CD1c-positive myeloid dendritic cell (primary cell): Measurements from ENCODE around the gene EZH1.
"Not testable (repeated sequence)": the region's sequence is repeated elsewhere in the genome, so short reads cannot be mapped to it uniquely, and the experiment has no call there.

ENCODE experiments used
- DNase-seq: peaks from one replicate; pipeline ENCODE4 v3.0.0-alpha.2; 2016; ENCODE audit errors: extremely low spot score

The EZH1 gene

DNA sequence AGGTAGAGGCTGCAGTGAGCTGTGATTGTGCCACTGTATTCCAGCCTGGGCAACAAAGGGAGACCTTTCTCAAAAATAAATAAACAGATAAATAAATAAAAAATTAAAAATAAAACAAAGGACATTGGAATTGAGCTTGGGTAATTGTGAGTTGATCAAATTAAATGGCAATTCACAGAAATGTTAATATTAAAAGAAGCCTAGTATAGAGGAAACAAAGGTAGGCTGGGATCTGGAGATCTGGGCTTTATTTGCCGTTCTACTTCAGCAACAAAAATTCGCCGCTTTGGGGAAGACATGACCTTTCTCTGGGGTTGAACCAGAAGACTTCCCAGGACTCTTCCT, 28.1 kb upstream of the EZH1 start:
- DNase-seq: no peak

DNA sequence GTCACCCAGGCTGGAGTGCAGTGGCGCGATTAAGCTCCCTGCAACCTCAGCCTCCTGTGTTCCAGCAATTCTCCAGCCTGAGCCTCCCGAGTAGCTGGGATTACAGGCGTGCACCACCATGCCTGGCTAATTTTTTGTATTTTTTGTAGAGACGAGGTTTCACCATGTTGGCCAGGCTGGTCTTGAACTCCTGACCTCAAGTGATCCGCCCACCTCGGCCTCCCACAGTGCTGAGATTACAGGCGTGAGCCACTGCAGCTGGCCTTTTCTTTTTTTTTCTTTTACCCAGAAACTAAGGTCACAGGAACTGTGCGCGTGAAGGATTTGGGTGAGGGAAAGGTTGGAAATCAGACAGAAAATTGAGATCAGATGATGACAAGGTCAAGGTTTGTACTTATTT, 25.1 kb upstream of the EZH1 start:
- not testable (repeated sequence) for DNase-seq

- DNase-seq: not testable (repeated sequence)
These were observed 23.2 kb upstream of the EZH1 start for GRCh38 chr17:42768006-42768405.

DNA sequence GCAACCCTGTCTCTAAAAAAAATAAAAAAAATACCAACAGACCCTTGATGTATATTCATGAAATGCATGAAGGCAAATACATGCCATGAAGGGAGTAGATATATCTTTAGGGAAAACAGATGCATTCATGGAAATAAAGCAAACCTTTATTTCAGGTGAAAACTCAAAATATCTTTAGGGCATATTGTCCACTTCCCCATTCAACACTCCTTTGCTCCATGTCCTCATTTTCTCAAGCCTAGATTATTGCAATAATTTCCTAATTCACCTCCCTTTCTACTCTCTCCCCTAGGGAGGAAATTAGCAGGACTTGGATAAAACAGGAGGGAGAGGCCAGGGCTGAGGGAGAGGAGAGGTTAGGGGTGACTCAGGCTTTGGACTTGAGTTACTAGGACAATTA, 22.7 kb upstream of the EZH1 start:
- DNase-seq: no peak

DNA sequence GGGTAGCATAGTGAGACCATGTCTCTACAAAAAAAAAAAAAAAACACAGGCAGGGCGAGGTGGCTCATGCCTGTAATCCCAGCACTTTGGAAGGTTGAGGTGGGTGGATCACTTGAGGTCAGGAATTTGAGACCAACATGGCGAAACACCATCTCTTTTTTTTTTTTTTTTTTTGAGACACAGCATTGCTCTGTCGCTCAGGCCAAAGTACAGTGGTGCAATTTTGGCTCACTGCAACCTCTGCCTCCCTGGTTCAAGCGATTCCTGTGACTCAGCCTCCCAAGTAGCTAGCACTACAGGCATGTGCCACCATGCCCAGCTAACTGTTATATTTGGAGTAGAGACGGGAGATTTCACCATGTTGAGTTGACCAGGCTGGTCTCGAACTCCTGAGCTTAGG, 21.3 kb upstream of the EZH1 start:
- no peak for DNase-seq

- no peak for DNase-seq
These were observed 16.8 kb upstream of the EZH1 start for GRCh38 chr17:42761638-42762037.

- no peak for DNase-seq
These were observed 16.1 kb upstream of the EZH1 start, which contains the start of gene RAMP2 for GRCh38 chr17:42760652-42761581. RAMP2 (plus strand) TSS chr17:42761227; CDS start chr17:42761262, 35 bp downstream.

DNA sequence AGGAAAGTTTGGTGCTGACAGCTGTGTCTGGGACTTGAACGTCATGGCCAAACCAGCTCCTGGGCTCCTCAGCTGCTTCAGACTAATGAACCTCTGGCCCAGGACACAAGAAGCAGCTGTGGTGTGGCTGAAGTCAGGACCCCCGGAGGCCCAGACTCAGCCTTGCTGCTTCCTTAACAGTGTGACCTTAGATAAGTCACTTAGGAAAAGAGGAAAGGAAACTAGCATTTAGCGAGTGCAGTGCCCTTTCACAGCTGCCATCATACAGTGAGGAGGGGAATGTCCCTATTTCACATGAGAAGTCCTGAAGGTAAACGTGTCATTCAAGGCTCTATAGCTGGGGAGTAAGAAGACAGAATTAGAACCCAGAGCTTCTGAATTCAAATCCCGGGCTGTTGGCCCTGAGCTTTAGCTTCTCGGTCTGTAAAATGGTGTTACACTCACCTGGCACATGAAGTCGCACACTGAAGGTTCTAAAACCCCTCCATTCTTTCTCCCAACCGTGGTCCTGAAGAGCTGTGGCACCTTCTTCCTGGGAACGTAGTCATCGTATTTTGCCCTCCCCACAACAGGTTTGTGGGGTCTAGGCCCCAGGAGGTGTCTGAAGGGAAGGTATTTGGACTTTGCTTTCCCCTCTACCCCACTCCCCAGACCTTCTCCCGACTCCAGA, 15.3 kb upstream of the EZH1 start:
- DNase-seq: peak; percentile 62

DNA sequence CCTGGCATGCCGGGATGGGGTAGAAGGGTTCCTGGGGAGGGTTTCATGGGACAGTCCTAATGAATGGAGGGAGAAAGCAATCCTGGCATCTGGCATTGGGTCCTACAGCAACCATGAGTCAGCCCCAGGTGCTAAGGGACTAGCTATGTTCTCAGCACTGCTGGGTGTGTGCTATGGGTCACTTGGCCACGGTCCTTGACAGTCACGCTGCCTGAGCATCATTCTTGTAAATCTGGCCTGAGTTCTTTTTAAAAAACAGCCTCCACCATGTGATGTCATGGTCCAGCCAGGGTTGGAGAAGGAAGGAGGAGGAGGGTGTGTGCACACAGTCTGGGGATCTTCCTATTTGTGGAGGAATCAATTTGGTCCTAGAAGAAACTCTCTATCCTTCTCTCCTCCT, 9.9 kb upstream of the EZH1 start:
- DNase-seq: no peak

DNA sequence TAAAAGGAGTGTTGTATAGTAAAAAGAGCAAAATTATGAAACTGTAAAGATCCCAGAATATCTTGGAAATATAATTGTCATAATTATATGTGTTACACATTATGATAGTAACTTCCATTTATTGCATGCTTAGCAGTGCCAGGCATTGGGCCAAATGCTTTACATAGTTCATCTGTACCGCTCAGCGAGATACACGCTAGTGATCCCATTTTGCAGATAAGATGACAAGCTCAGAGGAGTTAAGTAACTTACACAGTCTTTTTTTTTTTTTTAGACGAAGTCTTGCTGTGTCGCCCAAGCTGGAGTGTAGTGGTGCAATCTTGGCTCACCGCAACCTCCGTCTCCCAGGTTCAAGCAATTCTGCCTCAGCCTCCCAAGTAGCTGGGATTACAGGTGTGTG, 6.8 kb upstream of the EZH1 start:
- no peak for DNase-seq

GRCh38 chr17:42750739-42751344, 6.0 kb upstream of the EZH1 start:
- DNase-seq: peak; percentile 39

GRCh38 chr17:42748908-42749798, 4.3 kb upstream of the EZH1 start:
- no peak for DNase-seq

DNA sequence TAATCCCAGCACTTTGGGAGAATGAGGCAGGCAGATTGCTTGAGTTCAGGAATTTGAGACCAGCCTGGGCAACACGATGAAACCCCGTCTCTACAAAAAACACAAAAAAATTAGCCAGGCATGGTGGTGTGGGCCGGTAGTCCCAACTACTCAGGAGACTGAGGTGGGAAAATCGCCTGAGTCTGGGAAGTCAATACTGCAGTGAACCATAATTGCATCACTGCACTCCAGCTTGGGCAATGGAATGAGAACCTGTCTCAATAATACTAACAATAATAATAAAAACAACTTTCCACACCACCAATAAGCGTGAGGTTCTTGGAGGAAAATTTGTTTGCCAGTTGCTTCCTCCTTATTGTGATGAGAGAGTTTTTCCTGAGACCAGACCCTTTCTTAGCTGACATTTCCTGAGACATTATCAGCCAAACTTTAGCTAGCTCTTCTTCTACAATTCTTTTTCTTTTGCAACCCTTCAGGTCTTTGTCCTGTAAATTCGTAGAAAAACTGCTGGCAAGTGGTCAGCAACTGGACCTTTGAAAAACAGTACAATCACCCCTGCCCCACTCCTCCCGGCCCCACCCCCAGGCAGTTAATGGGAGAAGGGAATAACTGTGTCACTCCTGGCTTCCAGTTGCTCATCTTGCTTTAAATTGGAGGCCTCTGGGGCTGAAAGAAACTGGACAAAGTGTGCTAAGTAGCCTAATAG, 3.5 kb upstream of the EZH1 start:
- no peak for DNase-seq

- DNase-seq: peak; percentile 32
These were observed 496 bp downstream of the EZH1 start for GRCh38 chr17:42744283-42744805.

GRCh38 chr17:42743595-42744282, 1.1 kb downstream of the EZH1 start:
- no peak for DNase-seq

GRCh38 chr17:42742916-42743315, 1.9 kb downstream of the EZH1 start:
- not testable (repeated sequence) for DNase-seq

DNA sequence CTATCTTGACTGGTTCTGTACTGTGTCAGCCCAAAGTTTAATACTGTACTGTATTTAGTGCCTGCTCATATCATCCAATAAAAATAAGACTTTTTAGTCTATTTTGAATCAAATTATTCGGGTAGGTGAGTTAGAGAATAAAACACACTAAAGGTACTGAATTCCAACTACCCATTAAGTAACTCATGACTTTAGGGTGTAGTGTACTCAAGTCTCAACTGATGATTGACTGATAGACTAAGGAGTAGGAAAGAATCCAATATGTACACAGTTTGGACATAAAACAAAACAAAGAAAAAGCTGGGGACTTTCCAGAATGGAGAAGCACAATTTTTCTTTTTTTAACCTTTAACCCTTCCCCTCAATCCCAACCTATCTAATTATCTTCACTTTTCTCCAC, 4.1 kb downstream of the EZH1 start:
- DNase-seq: no peak

GRCh38 chr17:42725143-42725542, 19.7 kb downstream of the EZH1 start:
- DNase-seq: no peak

- DNase-seq: no peak
These were observed 21.2 kb downstream of the EZH1 start for GRCh38 chr17:42723636-42724035.

- DNase-seq: peak; percentile 75
These were observed 23.8 kb downstream of the EZH1 start for GRCh38 chr17:42720996-42721583.
